Activated CD8-positive, alpha-beta memory T cell treated with anti-CD3 and anti-CD28 coated beads, Interleukin-2, amount 50 U/mL, for 24 hours (primary cell): Measurements from ENCODE around the gene TADA2A.
"Not testable (repeated sequence)": the region's sequence is repeated elsewhere in the genome, so short reads cannot be mapped to it uniquely, and the experiment has no call there.

Experiments used
- DNase-seq: peaks from one replicate; pipeline ENCODE4 v3.0.0-alpha.2; 2020; ENCODE audit errors: extremely low read depth

Gene TADA2A

DNA sequence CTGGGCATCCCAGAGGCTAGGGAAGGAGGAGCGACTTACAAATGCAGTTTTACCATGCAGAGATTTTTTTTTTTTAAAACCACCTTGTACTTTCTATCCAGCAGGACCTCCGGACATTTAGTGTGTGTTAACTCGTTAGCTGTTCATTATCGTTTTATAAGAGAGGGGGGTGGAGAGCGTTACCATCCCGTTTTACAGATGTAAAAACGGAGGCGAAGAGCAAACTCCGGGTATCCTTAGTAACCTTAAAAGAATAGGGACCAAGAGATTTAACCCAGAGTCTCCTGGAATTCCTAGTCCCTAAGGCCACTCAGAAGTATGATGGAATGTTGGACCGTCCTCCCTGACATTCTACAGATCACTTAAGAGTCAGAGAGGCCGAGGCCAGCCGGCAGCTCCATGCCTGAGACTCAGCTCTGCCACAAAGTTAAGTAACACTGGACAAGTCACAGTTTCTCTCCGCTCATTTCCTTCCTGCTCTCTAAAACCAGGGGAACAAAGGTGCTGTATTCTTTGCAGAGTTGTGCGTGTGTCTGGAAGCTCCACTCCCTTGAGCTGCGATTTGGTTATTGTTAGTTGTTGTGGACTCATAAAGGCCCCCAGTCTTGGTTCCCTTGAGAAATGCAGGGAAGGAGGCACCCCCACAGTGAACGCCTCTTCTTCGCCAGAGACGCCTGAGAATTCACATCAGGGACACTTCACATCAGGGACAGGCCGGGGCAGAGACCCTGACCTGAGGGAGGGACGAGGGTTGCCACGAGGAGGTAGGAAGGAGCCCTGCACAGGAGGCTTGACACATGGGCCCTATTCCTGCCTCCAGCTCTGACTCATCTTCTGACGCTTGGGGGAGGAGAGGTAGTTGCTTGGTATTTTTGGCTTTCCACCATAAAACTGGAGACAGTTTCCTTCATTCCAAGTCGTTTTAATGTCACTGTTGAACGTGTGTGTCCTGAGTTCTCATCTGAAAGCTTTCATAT is 84.2 kb downstream of the TADA2A start:
- DNase-seq: no peak

GRCh38 chr17:37492167-37492566 is 85.5 kb downstream of the TADA2A start:
- no peak for DNase-seq

- DNase-seq: no peak
Observed at GRCh38 chr17:37493249-37494027, 86.8 kb downstream of the TADA2A start.

GRCh38 chr17:37494401-37494831 is 87.7 kb downstream of the TADA2A start:
- DNase-seq: no peak

GRCh38 chr17:37494971-37495370 is 88.3 kb downstream of the TADA2A start:
- no peak for DNase-seq

DNA sequence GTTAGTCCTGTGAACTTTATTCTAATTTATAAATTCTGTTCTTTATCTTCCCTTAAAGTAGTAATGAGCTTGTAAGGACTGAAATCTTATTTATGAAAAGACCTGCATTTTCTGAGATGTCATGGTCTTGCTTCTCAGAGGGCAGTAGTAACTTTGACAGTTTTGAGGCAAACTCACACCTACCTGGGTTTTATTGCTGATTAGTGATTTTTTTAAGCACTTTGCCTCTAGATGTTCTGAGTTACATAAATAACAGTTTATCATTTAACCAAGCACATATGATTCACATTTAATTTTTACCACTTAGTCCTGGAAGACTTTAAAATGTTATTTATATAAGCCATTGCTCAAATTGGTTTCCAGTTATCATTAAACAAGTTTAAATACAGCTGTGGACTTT is 93.7 kb downstream of the TADA2A start:
- DNase-seq: no peak

- DNase-seq: no peak
Observed at GRCh38 chr17:37502009-37502936, 95.6 kb downstream of the TADA2A start.

- DNase-seq: no peak
Observed at GRCh38 chr17:37503148-37503547, 96.5 kb downstream of the TADA2A start.

- DNase-seq: no peak
Observed at GRCh38 chr17:37505333-37505732, 98.6 kb downstream of the TADA2A start.

- DNase-seq: no peak
Observed at GRCh38 chr17:37506678-37507077, 100.0 kb downstream of the TADA2A start.

- DNase-seq: no peak
Observed at GRCh38 chr17:37507111-37507510, 100.4 kb downstream of the TADA2A start.

- no peak for DNase-seq
Observed at GRCh38 chr17:37510056-37510455, 103.4 kb downstream of the TADA2A start.

GRCh38 chr17:37511642-37512041 is 105.0 kb downstream of the TADA2A start:
- not testable (repeated sequence) for DNase-seq

DNA sequence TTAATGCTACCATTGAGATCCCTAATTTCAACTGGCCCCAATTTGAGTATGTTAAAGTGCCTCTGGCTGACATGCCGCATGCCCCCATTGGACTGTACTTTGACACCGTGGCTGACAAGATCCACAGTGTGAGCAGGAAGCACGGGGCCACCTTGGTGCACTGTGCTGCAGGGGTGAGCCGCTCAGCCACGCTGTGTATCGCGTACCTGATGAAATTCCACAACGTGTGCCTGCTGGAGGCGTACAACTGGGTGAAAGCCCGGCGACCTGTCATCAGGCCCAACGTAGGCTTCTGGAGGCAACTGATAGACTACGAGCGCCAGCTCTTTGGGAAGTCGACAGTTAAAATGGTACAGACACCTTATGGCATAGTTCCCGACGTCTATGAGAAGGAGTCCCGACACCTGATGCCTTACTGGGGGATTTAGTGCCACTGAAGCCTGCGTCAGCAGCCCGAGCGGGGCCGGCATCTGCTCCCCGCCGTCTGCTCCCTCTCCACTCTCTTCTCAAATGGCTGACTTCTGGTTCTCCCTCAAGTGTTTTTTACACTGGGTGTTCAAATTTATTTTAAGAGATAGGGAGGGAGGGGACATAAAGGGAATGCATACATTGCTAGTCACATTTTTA is 105.9 kb downstream of the TADA2A start:
- DNase-seq: no peak

- DNase-seq: no peak
Observed at GRCh38 chr17:37513711-37514110, 107.0 kb downstream of the TADA2A start.

- DNase-seq: no peak
Observed at GRCh38 chr17:37516127-37516571, 109.5 kb downstream of the TADA2A start.

DNA sequence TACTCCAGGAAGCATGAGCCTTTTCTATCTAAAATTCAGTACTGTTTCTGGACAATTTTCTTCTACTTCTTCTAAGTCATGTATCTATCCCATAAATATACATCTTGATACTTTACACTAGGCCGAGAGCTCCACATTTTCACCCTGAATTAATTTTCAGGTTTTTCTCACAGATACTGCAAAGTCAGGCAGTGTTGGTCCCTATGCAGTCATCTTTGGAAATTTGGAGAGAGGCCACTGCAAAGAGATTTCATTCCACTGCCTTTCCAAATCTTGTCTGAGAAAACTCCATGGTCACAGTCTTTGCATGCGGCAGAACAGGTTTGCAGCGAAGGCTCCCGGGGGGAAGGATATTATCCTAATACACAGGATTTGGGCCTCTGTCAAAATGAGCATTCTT is 111.2 kb downstream of the TADA2A start:
- no peak for DNase-seq

GRCh38 chr17:37518826-37519225 is 112.1 kb downstream of the TADA2A start:
- no peak for DNase-seq

GRCh38 chr17:37519251-37519985 is 112.7 kb downstream of the TADA2A start:
- DNase-seq: no peak

GRCh38 chr17:37520174-37520573 is 113.5 kb downstream of the TADA2A start:
- DNase-seq: no peak
